22Rv1 (cell line): ENCODE data around the gene PREP.
"Not testable (repeated sequence)": the region's sequence is repeated elsewhere in the genome, so short reads cannot be mapped to it uniquely, and the experiment has no call there.

Source experiments
- H3K27ac ChIP-seq: fragments of 450-650 bp; 2 replicates; pipeline ENCODE4 v1.5.1; 2017
- ZFX ChIP-seq: fragments of 450-650 bp; IDR thresholded peaks from 2 replicates; pipeline ENCODE4 v1.6.1; 2017; ENCODE audit warnings: antibody characterized with exemption, borderline replicate concordance
- TF ChIP-seq, protein P1 (sequence below): fragments of 450-650 bp; IDR thresholded peaks from 2 replicates; pipeline ENCODE4 v1.5.1; 2017; ENCODE audit warnings: mild to moderate bottlenecking

PREP gene

GRCh38 chr6:105359419-105360370 lies 43.2 kb downstream of the PREP start:
- no peak for TF ChIP-seq ZFX
- TF ChIP-seq, protein P1, sequence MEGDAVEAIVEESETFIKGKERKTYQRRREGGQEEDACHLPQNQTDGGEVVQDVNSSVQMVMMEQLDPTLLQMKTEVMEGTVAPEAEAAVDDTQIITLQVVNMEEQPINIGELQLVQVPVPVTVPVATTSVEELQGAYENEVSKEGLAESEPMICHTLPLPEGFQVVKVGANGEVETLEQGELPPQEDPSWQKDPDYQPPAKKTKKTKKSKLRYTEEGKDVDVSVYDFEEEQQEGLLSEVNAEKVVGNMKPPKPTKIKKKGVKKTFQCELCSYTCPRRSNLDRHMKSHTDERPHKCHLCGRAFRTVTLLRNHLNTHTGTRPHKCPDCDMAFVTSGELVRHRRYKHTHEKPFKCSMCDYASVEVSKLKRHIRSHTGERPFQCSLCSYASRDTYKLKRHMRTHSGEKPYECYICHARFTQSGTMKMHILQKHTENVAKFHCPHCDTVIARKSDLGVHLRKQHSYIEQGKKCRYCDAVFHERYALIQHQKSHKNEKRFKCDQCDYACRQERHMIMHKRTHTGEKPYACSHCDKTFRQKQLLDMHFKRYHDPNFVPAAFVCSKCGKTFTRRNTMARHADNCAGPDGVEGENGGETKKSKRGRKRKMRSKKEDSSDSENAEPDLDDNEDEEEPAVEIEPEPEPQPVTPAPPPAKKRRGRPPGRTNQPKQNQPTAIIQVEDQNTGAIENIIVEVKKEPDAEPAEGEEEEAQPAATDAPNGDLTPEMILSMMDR = no peak
- no peak overlapping the region for H3K27ac ChIP-seq

- no peak for TF ChIP-seq ZFX
- TF ChIP-seq, protein P1 = no peak
- no peak overlapping the region for H3K27ac ChIP-seq
Observed at GRCh38 chr6:105357165-105357564, 45.7 kb downstream of the PREP start.

GRCh38 chr6:105352037-105352617 lies 50.8 kb downstream of the PREP start:
- H3K27ac ChIP-seq = no peak overlapping the region
- TF ChIP-seq, protein P1 = no peak
- TF ChIP-seq ZFX = no peak

- no peak for TF ChIP-seq ZFX
- TF ChIP-seq, protein P1 = no peak
- H3K27ac ChIP-seq = no peak overlapping the region
Observed at GRCh38 chr6:105348897-105349296, 54.0 kb downstream of the PREP start.

DNA sequence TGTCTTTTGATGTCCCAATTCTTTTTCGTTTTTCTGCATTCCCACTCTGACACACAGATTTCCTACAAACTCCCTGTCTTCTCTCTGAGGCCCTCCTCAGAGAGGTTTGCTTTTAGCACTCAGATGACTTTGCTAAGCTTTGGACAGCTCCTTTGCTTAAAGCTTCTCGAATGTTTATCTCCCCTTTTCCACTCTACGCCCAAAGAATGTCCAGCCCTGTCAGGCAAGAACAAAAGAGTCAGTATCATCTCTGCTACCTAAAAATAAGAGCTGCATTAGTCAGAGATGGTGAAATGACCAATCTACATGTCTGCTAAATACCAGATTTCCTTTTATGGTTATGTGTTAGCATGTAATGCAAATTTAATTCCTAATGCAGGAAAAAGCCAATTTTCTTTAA lies 56.8 kb downstream of the PREP start:
- TF ChIP-seq, protein P1 = no peak
- TF ChIP-seq ZFX = no peak

GRCh38 chr6:105345506-105345905 lies 57.4 kb downstream of the PREP start:
- no peak overlapping the region for H3K27ac ChIP-seq
- TF ChIP-seq ZFX = no peak
- TF ChIP-seq, protein P1 = no peak

More for the DNA sequence above, 56.8 kb downstream of the PREP start:
- no peak overlapping the region for H3K27ac ChIP-seq

GRCh38 chr6:105344881-105345370 lies 58.0 kb downstream of the PREP start:
- H3K27ac ChIP-seq = no peak overlapping the region
- no peak for TF ChIP-seq ZFX
- TF ChIP-seq, protein P1 = no peak

- not testable (repeated sequence) for H3K27ac ChIP-seq
Observed at GRCh38 chr6:105338350-105338983, 64.4 kb downstream of the PREP start.
